ENCODE data around the gene MDFI.

The MDFI gene

GRCh38 chr6:41695825-41696224 lies 57.6 kb downstream of the MDFI start:
- ChIA-PET CTCF (interaction anchor here (1.1 to 6.3 kb wide), 5 partner anchors 9 to 107 kb away, joined by 3 to 58 read pairs (median 6); no protein-coding TSS in a partner anchor), POLR2A (interaction anchor here (0.6 kb wide), 1 partner anchor 596 kb away, joined by 3 read pairs; no protein-coding TSS in a partner anchor)
- no peak for TF ChIP-seq CTCF (IDR thresholded peaks at IDR 0.05; ENCODE audit: control extremely low read depth, extremely low read depth, low read depth, missing control alignments)
- no peak for DNase-seq (ENCODE audit: extremely low spot score)

GRCh38 chr6:41696788-41697187 lies 58.5 kb downstream of the MDFI start:
- CTCF ChIA-PET, result interaction anchor here (6.3 kb wide), 1 partner anchor 12 kb away, joined by 58 read pairs; no protein-coding TSS in a partner anchor
- DNase-seq (ENCODE audit: extremely low spot score), result no peak
- no peak for TF ChIP-seq CTCF (IDR thresholded peaks at IDR 0.05; ENCODE audit: control extremely low read depth, extremely low read depth, low read depth, missing control alignments)
- POLR2A ChIA-PET, result no interaction called here

GRCh38 chr6:41697861-41698781 lies 59.9 kb downstream of the MDFI start:
- DNase-seq (ENCODE audit: extremely low spot score), result no peak
- TF ChIP-seq CTCF (IDR thresholded peaks at IDR 0.05; ENCODE audit: control extremely low read depth, extremely low read depth, low read depth, missing control alignments), result no peak
- CTCF ChIA-PET, result interaction anchor here (0.9 to 1.5 kb wide), 3 partner anchors 11 to 90 kb away, joined by 3 to 6 read pairs (median 3); partner anchors contain the start of gene TOMM6
- POLR2A ChIA-PET, result no interaction called here

GRCh38 chr6:41699063-41699462 lies 60.8 kb downstream of the MDFI start:
- POLR2A ChIA-PET, result no interaction called here
- no peak for TF ChIP-seq CTCF (IDR thresholded peaks at IDR 0.05; ENCODE audit: control extremely low read depth, extremely low read depth, low read depth, missing control alignments)
- CTCF ChIA-PET, result interaction anchor here (1.0 to 12.2 kb wide), 5 partner anchors 14 to 332 kb away, joined by 3 to 264 read pairs (median 6); partner anchors contain the start of genes TFEB and TOMM6
- no peak for DNase-seq (ENCODE audit: extremely low spot score)

GRCh38 chr6:41700463-41701347 lies 62.4 kb downstream of the MDFI start:
- ChIA-PET POLR2A (no interaction called here), CTCF (interaction anchor here (1.0 to 12.2 kb wide), 4 partner anchors 15 to 98 kb away, joined by 3 to 264 read pairs (median 6); partner anchors contain the start of gene TFEB)
- TF ChIP-seq CTCF (IDR thresholded peaks at IDR 0.05; ENCODE audit: control extremely low read depth, extremely low read depth, low read depth, missing control alignments), result no peak
- DNase-seq (ENCODE audit: extremely low spot score), result no peak
